Activated CD8-positive, alpha-beta memory T cell treated with anti-CD3 and anti-CD28 coated beads, Interleukin-2, amount 50 U/mL, for 1 hour (primary cell): ENCODE results near the gene EGFL6.

Experiments
- DNase-seq: peaks from one replicate; pipeline ENCODE4 v3.0.0-alpha.2; 2020; ENCODE audit errors: extremely low read depth

The EGFL6 gene, protein sequence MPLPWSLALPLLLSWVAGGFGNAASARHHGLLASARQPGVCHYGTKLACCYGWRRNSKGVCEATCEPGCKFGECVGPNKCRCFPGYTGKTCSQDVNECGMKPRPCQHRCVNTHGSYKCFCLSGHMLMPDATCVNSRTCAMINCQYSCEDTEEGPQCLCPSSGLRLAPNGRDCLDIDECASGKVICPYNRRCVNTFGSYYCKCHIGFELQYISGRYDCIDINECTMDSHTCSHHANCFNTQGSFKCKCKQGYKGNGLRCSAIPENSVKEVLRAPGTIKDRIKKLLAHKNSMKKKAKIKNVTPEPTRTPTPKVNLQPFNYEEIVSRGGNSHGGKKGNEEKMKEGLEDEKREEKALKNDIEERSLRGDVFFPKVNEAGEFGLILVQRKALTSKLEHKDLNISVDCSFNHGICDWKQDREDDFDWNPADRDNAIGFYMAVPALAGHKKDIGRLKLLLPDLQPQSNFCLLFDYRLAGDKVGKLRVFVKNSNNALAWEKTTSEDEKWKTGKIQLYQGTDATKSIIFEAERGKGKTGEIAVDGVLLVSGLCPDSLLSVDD

DNA sequence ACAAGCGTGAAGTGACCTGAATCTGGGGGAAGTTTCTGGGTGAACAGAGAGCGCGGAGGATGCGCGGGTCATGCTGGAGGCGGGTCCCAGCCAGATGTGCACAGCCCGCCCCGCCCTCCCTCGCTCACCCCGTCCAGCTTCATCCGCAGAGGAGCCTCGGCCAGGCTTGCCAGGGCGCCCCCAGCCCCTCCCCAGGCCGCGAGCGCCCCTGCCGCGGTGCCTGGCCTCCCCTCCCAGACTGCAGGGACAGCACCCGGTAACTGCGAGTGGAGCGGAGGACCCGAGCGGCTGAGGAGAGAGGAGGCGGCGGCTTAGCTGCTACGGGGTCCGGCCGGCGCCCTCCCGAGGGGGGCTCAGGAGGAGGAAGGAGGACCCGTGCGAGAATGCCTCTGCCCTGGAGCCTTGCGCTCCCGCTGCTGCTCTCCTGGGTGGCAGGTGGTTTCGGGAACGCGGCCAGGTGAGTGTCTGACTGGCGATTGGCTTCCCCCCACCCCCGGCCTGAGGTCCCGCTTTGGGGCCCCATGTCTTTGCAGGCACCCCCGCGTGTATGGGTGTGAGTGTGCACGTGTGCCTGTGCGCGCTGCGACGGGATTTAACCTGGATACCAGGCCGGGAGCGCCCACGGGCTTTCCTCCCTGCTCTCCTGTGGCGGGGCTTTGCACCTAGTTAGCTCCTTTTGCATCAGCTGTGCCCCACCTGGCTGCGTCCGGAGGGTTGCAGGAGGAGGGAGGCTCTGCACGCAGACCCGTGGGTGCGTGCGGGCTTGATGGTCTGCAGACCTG lies at the start of gene EGFL6:
Gene EGFL6 (plus strand): TSS at position 123 of the 782 bp plus-strand sequence. CDS start 261 bp downstream, at position 384.
- no peak for DNase-seq

DNA sequence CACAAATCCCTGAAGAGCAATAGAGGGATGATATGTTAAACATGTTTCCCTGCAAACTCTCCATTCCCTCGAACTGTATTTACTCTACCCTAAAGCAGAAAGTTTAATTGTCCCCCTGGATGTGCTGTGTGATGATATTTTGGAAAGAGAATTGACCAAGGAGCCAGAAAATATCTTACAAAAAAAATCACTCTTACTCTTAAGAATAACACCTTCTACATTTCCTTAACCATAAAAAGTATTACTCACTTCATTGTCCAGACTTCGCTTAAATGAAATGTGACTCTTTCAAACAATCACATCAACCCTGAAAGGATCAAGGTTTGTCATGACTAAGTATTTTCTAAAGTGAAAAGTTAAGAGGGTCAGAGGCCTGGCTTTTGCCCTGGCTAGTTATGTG lies 49.0 kb upstream of the EGFL6 start:
- no peak for DNase-seq

DNA sequence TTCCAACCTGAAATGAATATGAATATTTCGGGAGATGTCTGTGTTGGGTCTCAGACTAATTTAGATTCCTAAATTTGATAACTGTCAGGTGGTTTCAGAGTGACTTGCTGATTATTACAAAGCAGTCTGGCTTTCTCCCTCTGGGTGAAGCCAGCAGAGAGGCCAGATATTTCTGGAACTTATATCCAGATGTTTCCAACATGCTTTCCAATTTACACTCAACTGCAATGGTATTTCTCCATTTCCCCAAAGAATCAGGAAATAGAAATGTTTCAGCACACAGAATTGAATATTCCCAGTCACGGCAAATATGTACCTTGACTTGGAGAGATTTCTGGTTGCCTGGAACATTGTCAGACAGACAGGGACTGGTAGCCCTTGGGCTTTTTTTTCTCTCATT lies 48.5 kb upstream of the EGFL6 start:
- DNase-seq = no peak

DNA sequence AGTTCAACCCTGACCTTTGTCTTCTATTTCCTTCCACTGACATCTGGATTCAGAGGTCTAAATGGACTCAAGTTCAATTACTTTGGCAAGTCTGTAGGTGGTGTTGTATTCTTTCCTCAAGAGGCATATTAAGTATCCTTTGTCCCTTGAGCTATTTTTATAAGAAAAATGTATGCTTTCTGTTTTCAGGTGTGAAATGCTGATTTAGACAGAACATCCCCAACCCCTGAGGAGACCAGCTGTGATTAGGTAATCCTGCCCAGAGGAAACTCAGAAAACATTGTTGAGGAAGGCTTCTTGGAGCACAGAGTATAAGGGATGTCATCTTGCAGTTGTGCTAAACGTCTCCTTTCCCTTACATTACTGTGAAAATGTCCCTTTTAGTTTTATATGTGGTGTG lies 46.6 kb upstream of the EGFL6 start:
- DNase-seq = no peak

DNA sequence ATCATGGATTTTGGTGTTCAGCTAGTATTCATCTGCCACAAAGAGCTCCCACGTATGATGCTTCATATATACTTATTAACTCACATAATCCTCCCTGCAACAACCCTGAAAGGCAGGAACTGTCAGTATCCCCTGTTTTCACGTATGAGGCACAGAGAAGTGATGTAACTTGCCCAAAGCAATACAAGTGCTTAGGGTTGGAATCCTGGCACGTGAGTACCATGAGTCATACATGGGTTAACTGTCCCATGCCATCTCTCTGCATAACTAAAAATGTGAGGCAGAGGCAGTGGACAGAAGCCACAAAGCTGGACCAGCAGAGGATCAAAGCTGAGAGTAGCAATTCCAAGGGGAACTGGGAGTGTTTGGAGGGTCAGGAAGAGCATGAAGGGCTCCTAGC lies 35.7 kb upstream of the EGFL6 start:
- no peak for DNase-seq

DNA sequence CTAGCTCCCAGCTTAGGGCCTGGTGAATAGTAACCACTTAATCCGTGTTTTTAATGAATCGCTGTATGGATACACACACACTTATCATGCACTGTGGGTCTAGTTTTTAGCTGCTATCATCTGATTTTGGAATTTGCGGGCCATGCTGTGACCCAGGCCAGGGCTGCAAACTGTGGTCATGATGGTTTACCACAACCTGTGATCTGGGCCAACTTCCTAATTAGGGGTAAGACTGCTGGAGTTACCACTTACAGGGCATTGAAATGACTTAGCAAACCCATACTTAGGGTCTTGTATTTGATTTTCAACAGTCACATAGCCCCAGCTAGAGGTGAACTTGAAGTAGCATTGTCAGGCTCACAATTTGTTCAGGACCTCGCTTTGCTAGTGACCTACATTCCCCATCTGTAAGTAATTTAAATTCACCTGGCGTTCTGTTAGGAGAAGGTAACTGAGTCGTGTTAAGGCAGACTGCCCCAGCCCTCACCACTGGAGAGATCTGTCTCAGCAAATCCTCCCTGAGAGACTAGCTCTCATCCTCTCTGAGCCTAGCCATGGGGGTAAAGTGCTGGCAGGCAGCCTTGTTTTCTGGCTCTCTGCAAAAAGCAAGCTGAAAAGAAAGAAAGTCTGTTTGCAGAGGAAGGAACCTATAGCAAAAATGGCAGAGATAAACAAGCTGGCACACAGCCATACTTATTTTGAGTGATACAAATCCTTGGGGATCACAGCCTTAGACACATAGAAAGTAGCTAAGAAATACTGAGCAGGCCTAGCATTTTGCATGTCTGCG lies 33.8 kb upstream of the EGFL6 start:
- no peak for DNase-seq

DNA sequence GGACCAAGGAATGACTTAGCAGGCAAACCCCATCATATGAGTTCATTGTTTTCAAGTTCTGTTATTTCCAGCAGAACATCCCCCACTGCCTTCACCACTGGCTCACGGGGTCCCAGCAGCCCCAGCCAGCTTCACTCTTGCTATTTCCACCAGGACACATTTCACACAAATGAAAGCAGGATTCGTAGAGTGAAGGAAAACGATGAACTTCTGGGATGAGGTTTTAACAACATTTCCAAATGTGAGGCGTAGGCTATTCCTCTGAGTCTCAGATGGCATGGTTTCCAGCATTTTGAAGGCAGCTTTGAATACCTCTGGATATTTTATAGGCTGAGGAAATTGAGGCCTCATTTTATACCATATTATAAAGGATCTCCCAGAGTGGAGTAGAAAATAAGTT lies 32.9 kb upstream of the EGFL6 start:
- no peak for DNase-seq

DNA sequence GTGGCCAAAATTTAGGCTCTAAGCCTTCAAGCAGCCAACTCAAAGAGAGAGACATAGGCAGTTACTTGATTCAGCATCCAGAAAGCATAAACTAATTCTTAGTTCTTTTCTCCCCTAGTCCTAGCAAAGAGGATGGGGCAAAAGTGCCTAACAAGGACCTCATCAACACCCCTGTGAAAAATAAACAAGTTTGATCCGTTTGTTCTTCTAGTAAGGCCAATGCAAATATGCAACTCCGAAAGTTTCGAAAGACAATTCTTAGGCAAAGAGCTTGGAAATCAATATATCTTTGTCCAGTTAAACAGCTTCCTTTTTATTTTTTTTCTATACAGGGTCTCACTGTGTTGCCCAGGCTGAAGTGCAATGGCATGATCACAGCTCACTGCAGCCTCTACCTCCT lies 31.0 kb upstream of the EGFL6 start:
- DNase-seq = no peak

DNA sequence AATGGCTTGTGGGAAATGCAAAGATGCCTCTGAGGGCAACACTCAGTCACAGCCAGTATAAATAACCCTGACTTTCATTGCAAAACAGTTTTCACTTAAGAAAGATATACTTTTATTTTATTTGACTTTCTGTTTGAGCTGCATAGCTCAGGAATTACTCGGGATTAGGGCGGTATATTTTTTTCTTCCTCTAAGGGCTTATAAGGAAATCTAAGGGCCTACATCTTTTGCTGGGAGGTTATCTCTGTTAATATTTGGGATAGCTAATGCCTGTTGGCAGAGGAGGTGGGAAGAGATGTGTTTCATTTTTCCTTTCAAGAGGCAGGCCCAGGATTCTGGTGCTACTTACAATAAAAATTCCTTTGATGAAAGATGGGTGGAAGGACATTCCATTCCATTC lies 28.8 kb upstream of the EGFL6 start:
- no peak for DNase-seq

DNA sequence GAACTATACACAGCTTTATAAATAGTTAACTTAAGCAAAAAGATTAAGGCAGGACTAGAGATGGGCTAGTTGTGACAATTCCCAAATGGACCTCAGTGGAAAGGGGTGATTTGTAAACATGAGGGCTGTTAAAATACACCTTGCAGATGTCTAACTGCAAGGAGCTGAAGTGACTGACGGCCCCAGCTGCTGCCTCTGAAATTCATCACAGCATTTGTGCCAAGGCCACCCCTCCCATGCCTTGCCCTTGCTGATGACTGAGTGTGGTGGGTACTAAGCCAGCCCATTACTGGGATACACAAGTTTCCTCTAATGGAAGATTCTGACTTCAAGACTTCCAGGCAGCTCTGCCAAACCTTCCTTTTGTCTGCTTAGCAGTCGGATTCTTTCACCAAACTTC lies 23.7 kb upstream of the EGFL6 start:
- DNase-seq = no peak

DNA sequence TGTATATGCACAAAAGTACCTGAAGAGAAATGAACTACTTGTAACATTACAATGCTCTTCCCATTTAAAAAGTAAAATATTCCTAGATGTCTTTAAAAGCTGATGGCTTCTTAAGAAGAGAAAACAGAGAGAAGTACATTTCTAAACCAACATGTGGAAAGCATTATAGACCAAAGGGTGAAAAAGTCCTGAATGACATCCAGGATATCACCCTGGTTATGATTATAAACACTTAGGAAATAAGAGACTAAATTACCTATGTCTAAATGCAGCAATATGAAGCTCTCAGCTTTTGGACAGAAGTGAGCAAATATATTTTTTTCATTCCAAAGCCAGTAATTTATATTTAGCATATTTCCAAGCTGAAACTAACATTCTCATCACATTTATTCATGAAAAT lies 21.7 kb upstream of the EGFL6 start:
- no peak for DNase-seq

DNA sequence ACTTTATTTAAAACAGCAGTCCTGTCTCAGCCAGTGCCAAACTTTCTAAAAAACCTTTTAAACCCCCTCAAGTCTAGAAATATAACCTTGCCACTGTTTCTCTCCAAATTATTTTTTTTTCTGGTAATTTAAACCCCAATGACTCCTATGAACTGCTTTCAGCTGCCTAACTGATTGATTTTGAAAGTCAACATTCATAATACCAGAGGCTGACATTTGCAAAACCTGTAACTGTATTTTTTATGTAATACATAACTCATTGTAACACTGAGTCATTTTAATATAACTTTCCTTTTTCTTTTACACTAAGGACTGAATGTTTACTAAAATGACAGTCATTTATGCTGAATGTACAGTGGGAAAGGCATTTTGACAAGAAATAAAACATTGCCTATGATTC lies 19.1 kb upstream of the EGFL6 start:
- no peak for DNase-seq

DNA sequence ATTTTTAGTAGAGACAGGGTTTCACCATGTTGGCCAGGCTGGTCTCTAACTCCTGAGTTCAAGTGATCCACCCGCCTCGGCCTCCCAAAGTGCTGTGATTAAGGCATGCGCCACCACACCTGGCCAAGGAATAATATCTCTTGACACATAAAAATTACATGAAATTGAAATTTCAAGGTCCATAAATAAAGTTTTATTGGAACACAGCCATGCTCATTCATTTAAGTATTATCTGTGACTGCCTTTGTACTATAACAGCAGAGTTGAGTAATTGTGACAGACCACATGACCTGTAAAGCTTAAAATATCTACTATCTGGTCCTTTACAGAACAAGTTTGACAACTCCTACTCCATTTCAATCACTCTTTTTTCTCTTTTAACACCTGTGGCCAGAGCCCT lies 17.8 kb upstream of the EGFL6 start:
- no peak for DNase-seq

DNA sequence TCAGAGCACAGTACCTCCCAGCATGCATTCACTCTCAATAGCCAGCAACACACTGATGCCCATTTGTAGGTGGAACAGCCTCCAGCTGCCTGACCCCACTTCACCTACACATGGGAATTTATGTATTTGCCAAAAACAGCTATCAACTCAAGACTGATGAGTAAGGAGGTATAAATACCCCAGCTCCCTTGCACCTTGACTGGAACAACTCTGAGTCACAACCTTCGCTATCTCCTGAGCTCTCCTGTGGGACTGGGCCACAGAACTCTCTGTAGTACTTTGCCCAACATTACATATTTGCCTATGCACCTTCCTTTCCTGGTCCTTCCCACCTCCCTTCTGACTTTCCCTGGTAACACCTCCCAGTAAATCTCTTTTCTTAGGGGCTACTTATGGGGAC lies 16.5 kb upstream of the EGFL6 start:
- no peak for DNase-seq

DNA sequence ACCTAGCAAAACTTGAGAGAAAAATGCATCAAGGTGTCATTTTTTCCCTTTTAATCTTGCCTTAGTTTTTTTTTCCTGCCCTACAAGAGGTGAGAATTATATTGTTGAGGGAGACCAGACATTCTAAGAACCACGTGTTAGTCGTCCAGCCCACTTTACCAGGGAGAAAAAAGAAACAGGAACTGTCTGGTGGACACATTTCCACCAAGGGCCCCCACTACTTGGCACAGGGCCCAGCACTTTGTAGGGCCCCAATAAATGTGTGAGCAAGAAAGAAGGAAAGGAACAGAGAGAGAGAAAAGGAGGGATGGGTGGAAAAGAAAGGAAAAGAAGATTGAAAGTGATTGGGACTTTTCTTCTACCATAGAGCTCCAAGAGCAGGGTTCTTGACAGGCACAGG lies 3.9 kb upstream of the EGFL6 start:
- DNase-seq = no peak

DNA sequence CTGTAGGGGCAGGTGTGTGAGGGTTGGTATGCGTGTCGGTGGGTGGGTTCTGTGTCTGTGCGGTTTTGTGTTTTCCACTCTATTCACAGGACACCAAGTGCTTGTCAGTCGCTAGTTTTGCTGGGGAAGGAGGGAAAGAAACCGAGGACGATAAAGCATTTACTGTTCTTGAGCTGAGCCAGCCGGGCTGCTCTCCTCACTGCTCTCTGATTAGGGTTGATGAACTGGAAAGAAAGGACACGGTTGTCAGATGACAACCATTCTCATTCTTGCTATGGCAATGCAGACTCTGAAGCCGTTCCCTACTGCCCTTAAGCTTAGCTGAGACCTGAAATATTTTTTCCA lies 832 bp downstream of the EGFL6 start:
- no peak for DNase-seq

DNA sequence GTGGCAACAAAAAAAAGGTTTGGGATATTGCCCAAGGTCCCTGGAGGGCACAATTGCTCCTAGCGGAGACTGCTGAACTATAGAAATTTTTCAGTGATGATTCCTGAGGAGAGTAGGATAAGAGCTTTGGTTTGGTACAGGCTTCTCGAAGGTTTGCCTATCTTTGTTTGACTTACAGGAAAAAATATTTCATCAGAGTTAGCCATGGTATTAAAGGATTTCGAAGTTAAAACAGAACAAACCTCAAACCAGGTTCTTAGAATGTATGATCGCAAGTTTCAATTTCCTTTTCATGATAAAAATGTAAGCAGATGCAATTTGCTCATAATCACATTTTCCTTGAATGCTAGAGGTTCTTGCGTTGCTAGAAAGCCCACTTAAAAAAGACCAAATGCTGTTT lies 1.7 kb downstream of the EGFL6 start:
- no peak for DNase-seq

DNA sequence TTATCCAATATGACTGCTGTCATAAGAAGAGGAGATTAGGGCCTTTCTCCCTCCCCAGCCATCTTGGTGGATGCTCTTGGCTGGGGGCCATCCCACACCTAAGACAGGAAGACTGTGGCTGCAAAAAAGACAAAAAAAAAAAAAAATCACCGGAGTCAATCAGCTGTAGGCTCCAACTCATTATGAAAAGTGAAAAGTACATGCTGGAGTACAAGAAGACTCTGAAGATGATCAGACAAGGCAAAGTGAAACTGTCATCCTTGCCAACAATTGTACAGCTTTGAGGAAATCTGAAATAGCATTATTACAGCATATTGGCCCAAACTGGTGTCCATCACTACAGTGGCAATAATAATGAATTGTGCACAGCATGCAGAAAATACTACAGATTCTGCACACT lies 5.2 kb downstream of the EGFL6 start:
- no peak for DNase-seq

DNA sequence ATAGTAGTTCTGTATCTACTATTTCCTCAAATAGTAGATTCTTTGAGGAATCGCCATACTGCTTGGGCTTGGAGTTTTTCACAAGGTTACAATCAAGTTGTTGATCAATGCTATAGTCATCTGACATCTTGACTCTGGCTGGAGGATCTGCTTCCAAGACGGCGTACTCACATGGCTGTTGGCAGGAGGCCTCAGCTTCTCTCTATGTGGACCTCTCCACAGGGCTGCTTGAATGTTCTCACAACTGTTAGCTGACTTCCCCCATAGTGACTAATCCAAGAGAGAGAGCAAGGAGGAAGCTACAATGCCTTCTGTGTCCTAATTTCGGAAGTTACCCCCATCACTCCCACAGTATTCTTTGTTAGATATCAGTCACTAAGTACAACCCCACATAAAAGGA lies 10.3 kb downstream of the EGFL6 start:
- DNase-seq = no peak

DNA sequence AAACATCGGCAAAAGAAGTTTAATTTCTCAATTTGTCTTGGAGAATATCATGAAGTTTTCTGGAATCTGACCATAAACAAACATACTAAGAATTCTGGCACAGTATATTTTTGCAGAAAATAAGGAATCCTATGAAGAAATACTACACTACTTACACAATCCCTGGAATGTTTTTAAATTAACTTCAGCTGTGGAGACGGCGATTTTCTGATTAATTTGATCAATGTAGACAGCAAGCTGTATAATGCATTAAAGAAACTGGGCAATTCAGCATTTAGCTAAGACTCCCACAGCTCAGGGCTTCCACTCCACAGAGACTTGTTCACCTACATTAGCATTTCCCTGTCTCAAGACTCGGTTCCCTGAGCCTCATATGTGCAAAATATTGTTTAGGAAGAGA lies 12.2 kb downstream of the EGFL6 start:
- no peak for DNase-seq

DNA sequence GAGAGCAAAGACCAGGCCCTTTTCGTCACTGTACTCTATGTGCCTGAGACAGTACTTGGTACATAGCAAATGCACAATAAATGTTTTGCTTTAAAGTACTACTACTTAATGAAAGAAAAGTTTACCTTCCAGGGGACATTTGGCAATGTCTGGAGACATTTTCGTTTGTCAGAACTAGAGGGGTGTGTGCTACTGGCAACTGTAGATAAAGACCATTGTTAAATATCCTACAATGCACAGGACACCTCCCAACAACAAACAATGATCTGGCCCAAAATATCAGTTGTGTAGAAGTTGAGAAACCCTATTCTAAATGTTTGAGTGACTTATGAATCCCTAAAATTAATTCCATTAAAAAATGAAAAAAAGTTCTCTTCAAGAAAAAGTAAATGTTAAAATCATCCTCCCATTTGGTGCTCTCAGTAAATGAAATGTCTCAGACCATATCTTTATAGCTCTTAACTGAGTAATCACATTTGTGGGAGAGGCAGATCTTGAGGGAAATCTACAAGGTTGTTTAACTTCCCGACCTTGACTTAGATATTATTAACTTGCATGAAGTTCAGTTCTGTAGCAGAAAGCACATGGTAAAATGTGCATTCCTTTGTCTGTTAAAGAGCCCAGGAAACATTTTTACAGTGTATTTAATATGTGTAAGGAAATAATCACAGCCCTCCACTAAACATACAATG lies 18.5 kb downstream of the EGFL6 start:
- DNase-seq = no peak

DNA sequence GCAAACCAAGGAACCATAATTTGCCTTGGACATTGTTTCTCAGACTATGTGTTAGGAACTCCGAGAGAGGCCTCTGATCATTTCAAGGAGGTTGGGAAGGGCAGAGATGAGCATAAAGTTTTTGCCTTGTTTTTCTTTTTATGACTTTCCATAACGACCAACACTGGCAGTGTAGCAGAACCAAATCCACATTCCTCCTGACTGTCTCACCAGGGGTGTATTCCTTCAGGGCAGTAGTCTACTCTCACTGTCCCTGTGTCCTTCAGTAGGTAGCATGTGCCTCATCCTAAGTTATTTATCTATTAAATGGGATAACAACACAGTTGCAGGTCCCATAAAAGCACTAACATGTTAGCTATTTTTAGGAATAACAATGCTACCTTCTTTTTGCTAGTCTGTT lies 20.8 kb downstream of the EGFL6 start:
- DNase-seq = no peak
